SKM-1 (cell line): Measurements from ENCODE around the gene PJA2.
A peak's percentile ranks its signal among the peaks of the same experiment; 100 is the strongest.

Experiments used
- DNase-seq: peaks from one replicate; lab custom pipeline; 2025; ENCODE audit not compliant: unreplicated experiment; lab: John Stamatoyannopoulos, UW

Gene PJA2

GRCh38 chr5:109351988-109352864, 57.5 kb downstream of the PJA2 start:
- DNase-seq: no peak

- no peak for DNase-seq
Observed at GRCh38 chr5:109350537-109351270, 59.1 kb downstream of the PJA2 start.

- no peak for DNase-seq
Observed at GRCh38 chr5:109349388-109349787, 60.4 kb downstream of the PJA2 start.

- DNase-seq: no peak
Observed at GRCh38 chr5:109347252-109347888, 62.4 kb downstream of the PJA2 start.

- DNase-seq: no peak
Observed at GRCh38 chr5:109345699-109346098, 64.1 kb downstream of the PJA2 start.

- DNase-seq: no peak
Observed at GRCh38 chr5:109340351-109340750, 69.4 kb downstream of the PJA2 start.

- DNase-seq: no peak
Observed at GRCh38 chr5:109335114-109335513, 74.7 kb downstream of the PJA2 start.

- DNase-seq: no peak
Observed at GRCh38 chr5:109334056-109334455, 75.7 kb downstream of the PJA2 start.

GRCh38 chr5:109329333-109330237, 80.2 kb downstream of the PJA2 start:
- DNase-seq: no peak

GRCh38 chr5:109328626-109329025, 81.1 kb downstream of the PJA2 start:
- no peak for DNase-seq

GRCh38 chr5:109327570-109327969, 82.2 kb downstream of the PJA2 start:
- DNase-seq: no peak

- DNase-seq: no peak
Observed at GRCh38 chr5:109326919-109327318, 82.9 kb downstream of the PJA2 start.

- DNase-seq: no peak
Observed at GRCh38 chr5:109325456-109325855, 84.3 kb downstream of the PJA2 start.

- DNase-seq: peak; percentile 74
Observed at GRCh38 chr5:109324931-109325330, 84.8 kb downstream of the PJA2 start.

- DNase-seq: no peak
Observed at GRCh38 chr5:109324351-109324750, 85.4 kb downstream of the PJA2 start.

- no peak for DNase-seq
Observed at GRCh38 chr5:109322694-109323093, 87.1 kb downstream of the PJA2 start.

GRCh38 chr5:109319351-109319750, 90.4 kb downstream of the PJA2 start:
- no peak for DNase-seq

- DNase-seq: no peak
Observed at GRCh38 chr5:109318455-109319108, 91.2 kb downstream of the PJA2 start.

- no peak for DNase-seq
Observed at GRCh38 chr5:109316634-109317033, 93.1 kb downstream of the PJA2 start.

GRCh38 chr5:109315245-109315644, 94.5 kb downstream of the PJA2 start:
- no peak for DNase-seq
